Amygdala (tissue), 56 donors: ENCODE results near the gene TH.

Experiments used
- DNase-seq, 56 donors: peaks; one replicate each; lab custom pipeline; 2025; lab: John Stamatoyannopoulos, UW

TH gene

DNA sequence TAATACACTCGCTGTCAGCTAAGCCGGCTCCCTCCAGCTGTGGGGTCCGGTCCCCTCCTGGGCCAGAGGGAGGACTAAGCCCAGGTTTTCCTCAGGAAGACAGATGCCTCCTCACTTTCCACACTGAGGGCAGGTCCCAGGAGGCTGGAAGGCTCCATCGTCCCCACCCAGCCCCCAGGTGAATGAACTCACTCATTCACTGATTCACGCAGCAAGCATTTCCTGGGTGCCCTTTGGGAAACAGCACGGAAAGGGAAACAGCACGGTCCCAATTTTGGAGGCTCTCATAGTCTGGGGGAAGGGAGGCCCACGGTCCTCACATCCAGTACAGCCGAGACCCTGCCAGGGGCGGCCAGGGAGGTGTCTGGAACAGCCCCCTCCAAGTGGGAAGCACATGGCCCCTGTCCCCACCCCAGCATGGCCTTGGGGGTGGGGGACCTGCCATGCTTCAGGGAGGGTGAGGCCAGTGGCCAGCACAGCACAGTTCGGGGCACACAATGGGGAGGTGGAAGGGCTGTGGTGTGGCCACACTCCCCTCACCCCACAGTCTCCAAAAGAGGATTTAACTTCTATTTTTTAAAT, 9.3 kb upstream of the TH start:
- DNase-seq = no peak

DNA sequence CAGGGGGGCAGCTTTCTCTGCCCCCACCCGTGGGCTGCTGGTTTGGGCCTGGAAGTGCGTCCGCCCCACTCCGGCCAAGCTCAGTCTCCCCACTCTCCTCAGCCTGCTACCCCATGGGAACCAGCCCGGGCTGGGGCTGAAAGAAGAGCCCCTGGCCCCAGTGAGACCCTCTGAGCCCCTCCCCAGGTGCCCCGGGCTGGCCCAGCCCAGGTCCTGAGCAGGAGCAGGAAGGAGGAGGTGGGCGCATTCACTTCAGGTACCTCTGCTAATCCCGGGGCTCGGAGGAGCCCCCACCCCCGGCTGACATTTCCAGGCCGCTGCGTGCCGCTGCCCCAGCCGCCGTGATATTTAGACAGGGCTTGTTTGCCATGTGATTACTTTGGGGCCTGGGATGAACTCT, 8.7 kb upstream of the TH start:
- no peak for DNase-seq

DNA sequence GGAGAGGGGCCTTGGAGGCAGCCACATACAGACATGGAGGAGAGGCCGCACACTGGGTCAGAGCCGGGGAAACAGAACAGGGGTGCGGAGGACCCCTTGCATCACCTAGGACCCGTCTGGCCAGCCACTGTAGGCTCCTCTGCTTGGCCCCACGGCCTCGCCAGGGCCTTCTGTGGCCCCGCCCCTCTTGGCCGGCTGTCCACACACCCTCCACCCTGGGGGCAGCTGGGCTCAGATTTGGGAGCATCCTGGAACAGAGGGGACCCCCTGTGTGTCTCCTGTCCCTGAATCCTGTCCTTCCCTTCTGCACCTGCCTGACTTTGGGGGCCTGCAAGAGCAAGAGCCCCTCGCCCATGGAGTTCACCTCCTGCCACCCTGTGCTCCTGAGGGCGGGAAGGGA, 7.9 kb upstream of the TH start:
- no peak for DNase-seq

DNA sequence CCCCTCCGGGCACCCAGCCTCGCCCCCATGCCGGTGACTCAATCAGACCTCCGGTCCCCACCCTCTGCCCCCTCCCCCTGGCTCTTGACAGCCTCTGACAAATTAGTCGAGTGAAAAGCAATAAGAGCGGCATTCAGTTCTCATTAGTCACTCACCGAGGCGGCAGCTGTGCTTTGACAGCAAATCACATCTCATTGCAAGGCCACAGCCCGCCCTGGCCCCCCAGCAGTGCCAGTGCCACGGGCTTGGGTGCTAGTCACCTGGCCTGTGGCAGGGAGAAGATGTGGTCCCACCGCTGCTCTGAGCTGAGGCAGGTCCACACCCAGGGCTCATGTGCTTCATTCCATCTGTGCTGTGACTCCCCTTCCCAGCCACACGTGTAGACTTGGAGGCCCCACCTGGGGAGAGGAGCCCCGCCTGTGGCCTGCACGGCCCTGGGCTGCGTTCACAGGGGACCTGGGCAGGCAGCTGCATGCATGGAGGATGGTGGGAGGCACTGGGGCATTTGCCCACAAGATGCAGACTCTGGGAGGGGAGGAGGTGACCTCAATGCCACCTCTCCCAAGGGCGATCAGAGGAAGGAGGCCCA, 7.4 kb upstream of the TH start:
- DNase-seq = no peak

DNA sequence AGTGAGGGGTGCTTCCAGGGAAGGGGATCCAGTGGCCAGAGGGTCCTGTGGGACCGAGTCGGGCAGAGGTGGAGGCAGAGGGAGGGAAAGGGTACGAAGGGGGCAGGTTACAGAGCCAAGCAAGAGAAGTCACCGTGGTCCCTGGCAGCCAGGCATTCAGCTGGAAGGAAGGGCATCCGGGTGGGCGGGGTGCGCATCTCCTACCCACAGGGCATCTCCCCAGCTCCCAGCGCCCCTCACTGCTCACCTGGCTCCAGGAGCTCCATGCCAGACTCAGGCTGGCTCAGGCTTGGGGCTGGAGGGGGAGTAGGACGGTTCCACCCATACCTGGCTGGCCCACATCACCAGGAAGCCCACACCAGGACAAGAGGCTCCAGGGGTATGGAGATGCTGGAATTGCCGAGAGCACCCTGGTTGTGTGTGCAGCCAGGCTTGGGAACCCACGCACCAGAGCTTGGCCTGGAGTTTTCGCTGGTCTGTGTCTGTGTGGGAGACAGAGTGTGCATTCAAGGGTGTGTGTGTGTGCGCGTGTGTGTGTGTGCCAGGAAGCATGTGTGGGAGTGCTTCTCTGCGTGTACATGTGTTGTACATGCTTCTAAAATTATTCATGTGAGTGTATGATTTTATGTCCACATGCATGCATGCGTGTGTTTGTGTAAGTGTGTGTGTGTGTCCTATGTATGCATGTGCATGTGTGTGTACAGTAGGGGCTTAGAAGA, 6.6 kb upstream of the TH start:
- DNase-seq = peak in 1 of 56 donors; percentile 24

DNA sequence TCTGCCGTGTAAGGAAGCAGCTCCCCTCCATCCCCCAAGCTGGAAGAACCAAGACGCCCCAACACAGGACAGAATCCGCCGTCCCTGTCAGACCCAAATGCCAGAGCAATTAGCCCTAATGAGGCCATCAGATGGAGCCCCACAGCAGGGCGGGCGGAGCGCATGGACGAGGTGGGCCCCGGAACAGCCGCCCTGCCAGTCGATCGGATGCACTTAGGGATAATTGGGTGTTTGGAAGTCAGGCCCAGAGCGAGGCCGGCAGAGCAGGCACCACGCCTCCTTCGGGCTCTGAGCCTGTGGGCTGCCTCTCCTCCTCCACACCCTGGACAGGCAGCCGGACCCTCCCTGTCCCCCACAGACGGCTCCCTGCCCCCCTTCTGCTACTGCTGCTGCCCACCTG, 5.5 kb upstream of the TH start:
- no peak for DNase-seq

DNA sequence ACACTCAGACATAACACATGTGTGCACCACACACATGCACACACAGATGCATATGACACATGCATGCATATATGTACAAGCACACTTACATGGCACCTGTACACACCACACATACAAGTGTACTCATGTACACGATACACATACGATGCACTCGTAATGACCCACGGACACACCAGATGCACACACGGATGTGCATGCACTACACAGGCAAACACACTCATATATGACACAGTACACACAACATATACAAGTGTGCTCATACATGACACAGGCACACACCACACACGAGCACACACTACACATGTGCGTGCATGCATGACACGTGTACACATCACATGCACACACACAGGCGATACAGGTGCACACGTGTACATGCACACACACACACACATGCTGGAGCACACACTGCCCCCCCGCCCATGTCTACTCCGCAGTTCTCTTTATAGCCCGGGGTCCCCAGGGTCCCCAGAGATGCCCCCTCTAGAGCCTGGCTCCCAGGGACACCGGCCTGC, 4.8 kb upstream of the TH start:
- no peak for DNase-seq

DNA sequence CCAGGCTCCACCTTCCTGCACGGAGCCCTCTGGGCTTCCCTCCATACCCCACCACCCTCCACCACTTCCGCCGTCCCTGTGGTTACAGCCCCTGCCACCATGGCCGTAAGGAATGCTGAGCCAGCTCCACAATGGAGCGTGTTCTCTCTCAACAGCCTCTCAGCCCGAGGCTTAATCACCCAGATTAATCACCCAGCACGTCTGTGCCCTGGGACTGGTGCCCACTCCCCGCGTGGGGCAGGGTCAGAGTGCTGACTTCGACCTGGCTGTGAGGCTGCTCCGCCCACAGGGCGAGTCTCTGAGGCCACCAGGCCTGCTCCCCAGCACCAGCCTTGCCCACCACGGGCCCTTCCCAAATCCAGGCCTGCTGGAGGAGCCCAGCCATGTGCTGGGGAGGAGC, 4.0 kb upstream of the TH start:
- DNase-seq = no peak

DNA sequence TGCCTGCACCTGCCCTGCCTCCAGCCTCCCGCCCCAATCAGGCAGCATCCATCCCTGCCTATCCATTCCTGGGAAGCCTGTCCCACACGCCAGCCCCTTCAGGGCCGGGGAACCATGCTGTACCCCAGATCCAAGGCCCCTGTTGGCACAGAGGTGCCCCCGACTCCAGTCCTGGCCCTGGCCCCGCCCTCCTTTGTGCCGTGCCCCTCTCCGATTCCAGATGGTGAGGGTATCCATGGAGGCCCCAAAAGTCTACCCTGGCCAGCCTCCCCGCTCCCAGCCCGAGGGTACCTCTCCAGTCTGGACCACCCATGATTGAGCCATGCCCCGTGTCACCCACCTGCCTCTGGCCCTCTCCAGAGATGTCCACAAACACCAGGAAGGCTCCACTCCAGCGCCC, 2.7 kb upstream of the TH start:
- no peak for DNase-seq

DNA sequence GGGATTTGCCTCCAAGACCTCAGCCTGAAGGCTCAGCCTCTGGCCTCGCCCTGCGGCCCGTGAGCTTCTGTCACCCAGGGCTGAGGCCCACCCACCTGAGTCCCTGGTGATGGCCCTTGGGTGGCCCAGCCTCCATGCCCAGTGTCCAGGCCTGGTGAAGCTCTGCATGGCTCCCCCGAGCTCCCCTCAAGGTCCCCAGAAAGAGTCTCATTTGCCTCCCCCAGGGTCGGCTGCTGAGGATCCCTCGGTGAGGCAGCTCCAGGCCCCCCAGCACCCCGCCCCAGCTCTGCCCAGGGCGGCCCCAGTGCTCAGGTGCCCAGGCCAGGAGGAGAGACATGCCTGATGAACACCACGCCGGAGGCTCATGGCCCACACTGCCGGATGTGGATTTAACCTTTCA, 2.1 kb upstream of the TH start:
- DNase-seq = no peak

DNA sequence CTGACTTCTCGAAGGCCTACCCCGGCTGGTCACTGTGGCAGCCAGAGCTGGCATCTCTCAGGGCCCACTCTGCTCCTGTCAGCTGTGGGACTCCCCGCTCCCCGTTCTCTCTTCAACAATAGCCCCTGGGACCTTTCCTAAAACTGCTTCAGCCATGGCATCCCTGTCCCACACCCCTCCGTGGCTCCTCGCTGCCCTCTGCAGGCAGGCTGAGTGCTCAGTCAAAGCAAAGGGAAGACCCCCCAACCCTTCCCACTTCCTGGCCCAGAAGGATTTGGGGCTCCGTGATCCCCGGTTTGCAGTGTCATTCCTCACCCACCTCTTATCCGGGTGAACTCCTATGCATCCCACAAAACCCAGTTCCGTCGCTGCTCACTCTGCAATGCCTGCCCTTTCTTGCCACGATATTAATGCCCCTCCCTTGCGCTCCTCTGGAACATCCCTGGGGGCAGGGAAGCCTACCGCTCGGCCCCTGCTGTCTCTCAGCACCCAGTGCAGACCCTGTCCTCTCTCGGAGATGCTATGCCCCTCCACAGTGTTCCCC, 1.6 kb upstream of the TH start:
- DNase-seq = no peak

DNA sequence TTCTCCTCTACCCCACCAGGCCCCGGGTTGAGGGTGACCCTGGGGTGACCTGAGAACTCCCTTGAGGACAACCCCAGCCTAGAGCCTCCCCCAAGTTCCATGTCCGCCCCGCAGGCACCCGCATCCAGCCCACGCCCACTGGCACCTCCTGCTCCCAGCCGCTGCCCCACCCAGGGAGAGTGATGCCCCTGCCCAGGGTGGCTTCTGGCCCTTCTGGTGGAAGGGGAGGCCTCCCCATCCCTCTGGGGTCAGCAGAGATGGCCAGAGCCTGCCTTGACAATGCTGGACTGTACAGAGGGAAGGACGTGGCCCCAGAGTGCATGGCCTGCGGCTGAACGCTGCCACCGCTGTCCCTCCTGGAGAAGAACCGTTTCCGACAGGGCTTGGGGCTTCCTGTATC, 1.1 kb upstream of the TH start:
- no peak for DNase-seq

DNA sequence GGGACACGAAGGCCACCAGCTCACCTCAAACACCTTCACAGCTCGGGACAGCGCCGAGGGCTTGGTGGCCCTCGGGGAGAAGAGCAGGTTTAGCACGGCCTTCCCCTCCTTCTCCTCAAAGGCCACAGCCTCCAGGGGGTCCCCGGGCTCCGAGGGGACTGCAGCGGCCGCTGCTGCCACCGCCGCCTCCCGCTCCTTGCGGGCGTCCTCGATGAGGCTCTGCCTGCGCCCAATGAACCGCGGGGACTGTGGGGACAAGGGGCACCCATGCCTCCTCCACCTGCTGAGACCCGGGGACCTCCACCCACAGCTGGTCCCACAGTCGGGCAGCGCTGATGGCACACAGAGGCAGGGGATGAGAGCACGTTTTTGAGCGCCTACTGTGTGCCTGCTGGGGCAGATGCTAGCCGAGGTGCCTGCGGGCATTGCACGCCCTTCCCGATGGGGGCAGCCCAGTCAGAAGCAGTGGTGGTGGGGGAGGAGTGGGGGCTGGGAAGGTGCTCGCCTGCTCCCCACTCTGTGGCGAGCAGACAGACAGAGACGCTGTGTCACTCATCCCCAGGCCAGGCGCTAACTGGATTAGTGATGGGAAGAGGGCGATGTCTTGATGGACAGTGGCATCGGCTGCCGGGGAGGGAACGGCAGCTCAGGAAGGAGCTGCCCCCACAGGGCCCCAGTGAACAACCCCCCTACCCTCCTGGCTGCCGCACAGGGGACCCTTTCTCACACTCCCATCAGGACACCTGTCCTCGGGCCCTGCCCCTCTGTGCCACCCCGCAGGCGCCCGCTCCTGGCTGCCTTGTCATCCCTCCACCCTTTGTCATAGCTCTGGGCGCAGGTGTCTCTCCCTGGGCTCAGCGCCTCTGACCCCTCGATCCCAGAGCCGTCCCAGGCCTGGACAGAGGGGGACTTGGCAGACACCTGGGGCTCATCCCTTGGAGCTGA, 1.7 kb downstream of the TH start:
- no peak for DNase-seq

DNA sequence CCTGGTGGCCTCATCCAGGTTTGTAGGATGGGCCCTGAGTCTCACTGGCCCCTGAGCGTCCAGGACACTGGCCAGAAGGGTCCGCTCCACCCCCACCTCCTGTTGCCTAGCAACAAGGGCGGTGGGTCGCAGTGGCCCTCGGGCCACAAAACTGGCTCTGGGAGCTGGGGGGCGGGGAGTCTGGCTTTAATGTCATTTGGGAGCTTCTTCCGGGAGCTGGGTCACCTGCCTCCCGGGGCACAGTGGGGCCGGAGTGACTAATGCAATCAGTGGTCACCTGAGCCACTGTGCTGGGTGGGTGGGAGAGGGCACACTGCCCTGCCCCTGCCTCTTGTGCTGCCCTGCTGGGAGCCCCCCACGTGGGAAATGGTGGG, 2.6 kb downstream of the TH start:
- DNase-seq = peak in 1 of 56 donors; percentile 25

DNA sequence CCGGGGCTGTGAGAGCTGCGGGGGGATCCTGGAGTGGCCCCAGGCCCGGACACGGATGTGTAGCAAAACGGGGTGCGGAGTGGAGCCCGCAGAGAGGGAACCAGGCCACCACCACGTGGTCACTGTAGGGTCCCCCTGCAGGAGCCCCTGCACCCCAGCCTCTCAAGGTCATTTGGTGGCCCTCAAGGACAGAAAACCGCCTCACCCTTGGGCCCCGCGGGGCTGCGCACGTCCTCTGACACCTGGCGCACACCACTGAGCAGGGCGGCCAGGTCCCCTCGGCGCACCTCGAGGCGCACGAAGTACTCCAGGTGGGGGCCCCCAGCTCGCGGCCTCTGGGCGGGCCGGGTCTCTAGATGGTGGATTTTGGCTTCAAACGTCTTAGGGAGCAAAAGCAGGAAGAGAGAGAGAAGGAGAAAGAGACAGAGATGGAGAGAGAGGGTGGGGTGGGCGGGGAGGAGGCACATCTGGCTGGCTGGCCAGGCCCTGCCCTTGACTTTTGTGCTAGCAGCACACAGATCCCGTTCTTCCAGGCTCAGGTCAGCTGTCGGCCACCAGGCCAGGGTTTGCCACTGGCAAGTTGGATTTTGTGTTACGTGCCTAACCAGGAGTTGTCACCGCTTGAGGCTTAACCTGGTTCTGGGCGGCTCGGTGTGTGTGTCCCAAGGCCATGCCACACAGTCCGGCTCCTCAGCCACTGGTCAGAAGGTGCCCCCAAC, 3.2 kb downstream of the TH start:
- DNase-seq = no peak

DNA sequence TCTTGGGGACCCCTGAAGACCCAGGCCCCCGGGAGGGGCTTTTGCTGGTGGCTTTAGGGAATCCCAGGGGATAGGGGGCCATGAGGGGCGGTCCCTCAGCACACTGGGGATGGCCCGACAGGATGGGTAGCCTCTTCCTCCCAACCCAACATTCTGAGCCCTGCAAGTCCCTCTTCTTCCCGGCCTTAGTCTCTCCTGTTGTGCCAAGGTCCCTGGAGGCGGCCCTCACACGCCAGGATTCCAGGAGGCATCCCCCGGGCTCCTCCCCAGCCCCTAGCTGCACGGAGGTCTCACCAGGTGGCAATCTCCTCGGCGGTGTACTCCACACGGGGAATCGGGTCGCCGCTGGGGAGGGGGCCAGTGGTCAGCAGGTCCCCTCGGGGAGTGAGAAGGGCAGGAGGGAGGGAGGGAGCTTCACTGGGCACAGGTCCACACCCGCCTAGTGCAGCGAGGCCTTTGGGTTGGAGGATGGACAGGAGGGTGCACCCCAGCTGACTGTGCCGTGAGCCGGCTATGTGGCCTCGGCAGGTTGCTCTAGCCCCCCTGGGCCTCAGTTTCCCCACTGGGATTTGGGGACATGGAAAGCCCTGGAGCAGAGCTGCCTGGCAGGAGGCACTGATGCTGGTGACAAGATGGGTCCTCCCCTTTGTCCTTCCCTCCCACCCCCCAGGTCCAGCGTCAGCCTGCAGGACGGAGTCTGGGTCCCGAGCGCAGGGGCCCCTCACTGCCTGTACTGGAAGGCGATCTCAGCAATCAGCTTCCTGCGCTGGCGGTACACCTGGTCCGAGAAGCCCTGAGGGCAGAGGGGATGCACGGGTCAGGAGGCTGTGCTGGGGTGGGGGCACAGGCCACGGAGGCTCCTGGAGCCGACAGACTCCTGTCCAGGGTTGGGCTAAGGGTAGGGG, 4.2 kb downstream of the TH start:
- no peak for DNase-seq

DNA sequence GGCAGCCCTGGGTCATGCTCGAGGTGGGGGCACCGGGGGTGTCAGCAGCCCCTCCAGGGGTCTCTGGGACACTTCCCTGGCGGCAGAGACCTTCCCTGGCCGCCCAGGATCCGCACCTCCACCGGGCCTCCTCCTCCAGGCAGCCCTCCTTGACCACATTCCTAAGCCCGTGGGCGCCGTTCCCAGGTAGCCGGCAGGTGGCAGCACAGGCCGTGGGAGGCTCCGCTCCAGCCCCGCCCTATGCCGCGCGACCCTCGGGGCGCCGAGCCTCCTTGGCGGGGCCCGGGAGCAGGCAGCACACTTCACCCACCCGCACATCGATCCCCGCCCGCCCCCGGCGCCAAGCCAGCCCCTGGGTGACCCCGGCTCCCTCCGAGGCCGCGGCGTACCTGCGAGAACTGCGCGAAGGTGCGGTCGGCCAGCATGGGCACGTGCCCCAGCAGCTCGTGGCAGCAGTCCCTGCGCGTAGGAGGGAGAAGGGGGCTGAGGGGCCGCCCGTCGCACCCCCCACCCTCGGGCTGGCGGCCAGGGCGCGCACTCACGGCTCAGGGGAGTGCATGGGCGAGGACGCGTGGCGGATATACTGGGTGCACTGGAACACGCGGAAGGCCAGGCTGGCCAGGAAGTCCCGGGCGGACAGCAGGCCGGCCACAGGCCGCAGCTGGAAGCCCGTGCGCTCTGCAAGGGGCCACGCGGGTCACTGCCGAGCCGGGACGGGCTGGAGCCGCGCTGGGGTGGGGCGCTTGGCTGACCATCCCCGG, 5.3 kb downstream of the TH start:
- peak in 2 of 56 donors; percentile 5 to 38 for DNase-seq

DNA sequence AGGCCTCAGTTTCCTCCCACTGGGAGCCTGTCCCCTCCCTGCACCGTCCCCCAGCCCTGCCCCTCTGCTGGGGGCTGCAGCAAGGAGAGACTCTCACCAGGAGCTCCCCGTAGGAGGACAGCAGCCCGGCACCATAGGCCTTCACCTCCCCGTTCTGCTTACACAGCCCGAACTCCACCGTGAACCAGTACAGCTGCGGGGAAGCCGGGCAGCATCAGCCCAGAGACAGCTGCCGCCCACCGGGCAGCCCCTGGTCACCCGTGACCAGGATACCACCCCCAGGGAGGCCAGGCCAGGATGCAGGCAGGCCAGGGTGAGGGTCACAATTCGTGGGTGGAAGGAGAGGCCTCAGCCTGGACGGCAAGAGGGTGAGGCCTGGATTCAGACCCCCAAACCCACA, 6.0 kb downstream of the TH start:
- no peak for DNase-seq
